Stomach (tissue), 9 donors: ENCODE measurements around the gene CAPS. TPM values are rescaled to one million over a fixed set of nuclear protein-coding genes. Genes with fewer than 3 reads are reported as not detected.

Experiments used
- DNase-seq, 2 donors: peaks; one replicate each; pipeline versions ENCODE4 v3.0.0 to v3.0.0-alpha.2; 2013 to 2019
- H3K27ac ChIP-seq, 5 donors: fragments of 200-600 bp in 4 of 5; sonication (generic) in 4 of 5; one replicate each; pipeline ENCODE4 v1.5.1; 2013 to 2019; ENCODE audit warnings: mild to moderate bottlenecking in 1 of 5, moderate library complexity in 1 of 5
- H3K27me3 ChIP-seq, 3 donors: fragments of 200-600 bp; sonication (generic); one replicate each; pipeline ENCODE4 v1.5.1; 2017 to 2019; ENCODE audit warnings: mixed run types in 1 of 3
- H3K36me3 ChIP-seq, 4 donors: fragments of 200-600 bp; sonication (generic); 1 replicate in 3 of 4; 2 replicates in 1 of 4; pipeline ENCODE4 v1.5.1; 2016 to 2019
- H3K4me1 ChIP-seq, 4 donors: fragments of 200-600 bp; sonication (generic); one replicate each; pipeline ENCODE4 v1.5.1; 2016 to 2019
- H3K4me3 ChIP-seq, 4 donors: fragments of 200-600 bp; sonication (generic) in 3 of 4; one replicate each; pipeline ENCODE4 v1.5.1; 2016 to 2019; ENCODE audit warnings: mild to moderate bottlenecking in 1 of 4
- H3K9me3 ChIP-seq, 4 donors: fragments of 200-600 bp; sonication (generic); one replicate each; pipeline ENCODE4 v1.5.1; 2016 to 2019
- EP300 ChIP-seq: sonication (generic); formaldehyde crosslinking; IDR thresholded peaks from one replicate; pipeline ENCODE4 v1.6.1; 2017; ENCODE audit warnings: antibody characterized with exemption
- POLR2A ChIP-seq, 4 donors: fragments of 450-650 bp; IDR thresholded peaks; one replicate each; pipeline ENCODE4 v1.6.1; 2016; ENCODE audit warnings: antibody characterized with exemption in 4 of 4, control low read depth in 2 of 4, mild to moderate bottlenecking in 1 of 4, moderate library complexity in 1 of 4
- POLR2AphosphoS5 ChIP-seq, 3 donors: sonication (generic); formaldehyde crosslinking; IDR thresholded peaks; one replicate each; pipeline ENCODE4 v1.6.1; 2016; ENCODE audit warnings: antibody characterized with exemption in 3 of 3
- WGBS, 5 donors: extraction: QIAGEN DNeasy Blood & Tissue Kit in 3 of 5; methylation state at CpG; one replicate each; pipeline versions ENCODE4 v1.1.5 to v1.1.7; 2013 to 2018; 5-methylcytosine and 5-hydroxymethylcytosine counted together
- intact Hi-C: fragments of 100-400 bp; cut with DNase I; formaldehyde crosslinking; loops from one replicate; pipeline ENCODE4 v1.15.1; 2023; ENCODE audit warnings: low total_unique reads
- polyA plus RNA-seq, 3 donors: library from polyadenylated mRNA; stranded (reverse); fragments of 200-250 nt; gene quantifications; one replicate each; pipeline ENCODE4 v1.2.3, GENCODE V29; 2013
- total RNA-seq, 5 donors: library from RNA; depleted of rRNA; stranded (reverse); fragments of >200 nt; gene quantifications; one replicate each; pipeline versions ENCODE4 v1.1.0 to v1.2.3, GENCODE V29; 2014 to 2016
- TF ChIP-seq, protein P1 (sequence below), 7 experiments: fragments of 450-650 bp in 4 of 7; fragments of 200-600 bp in 3 of 7; sonication (generic) in 3 of 7; IDR thresholded peaks; one replicate each; pipeline ENCODE4 v1.5.1; 2016 to 2019; ENCODE audit warnings: antibody characterized with exemption in 7 of 7, control low read depth in 2 of 7, mild to moderate bottlenecking in 1 of 7
- donor health status: healthy with polysubstance abuse.
- donor health status: Bipolar disorder and iron deficiency.
- donor health status: healthy.

The CAPS gene
- total and polyA plus RNA-seq, 8 donors: 27.2 to 143 (median 47.2) TPM

DNA sequence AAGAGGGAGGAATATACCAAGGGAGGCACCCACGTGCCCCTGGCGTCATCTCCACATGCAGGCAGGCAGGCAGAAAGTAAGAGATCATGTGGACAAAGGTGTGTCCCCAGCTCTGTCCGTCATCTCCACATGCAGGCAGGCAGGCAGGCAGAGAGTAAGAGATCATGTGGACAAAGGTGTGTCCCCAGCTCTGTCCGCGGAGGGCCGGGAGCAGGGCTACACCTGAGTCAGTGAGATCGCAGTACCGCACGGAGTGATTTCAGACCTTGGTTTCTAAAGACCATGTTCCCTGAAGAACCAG lies 22.2 kb downstream of the CAPS start:
- peaks cover 33 to 94% (median 82%) of the 10 kb centered on the region in 4 donors for H3K36me3 ChIP-seq

DNA sequence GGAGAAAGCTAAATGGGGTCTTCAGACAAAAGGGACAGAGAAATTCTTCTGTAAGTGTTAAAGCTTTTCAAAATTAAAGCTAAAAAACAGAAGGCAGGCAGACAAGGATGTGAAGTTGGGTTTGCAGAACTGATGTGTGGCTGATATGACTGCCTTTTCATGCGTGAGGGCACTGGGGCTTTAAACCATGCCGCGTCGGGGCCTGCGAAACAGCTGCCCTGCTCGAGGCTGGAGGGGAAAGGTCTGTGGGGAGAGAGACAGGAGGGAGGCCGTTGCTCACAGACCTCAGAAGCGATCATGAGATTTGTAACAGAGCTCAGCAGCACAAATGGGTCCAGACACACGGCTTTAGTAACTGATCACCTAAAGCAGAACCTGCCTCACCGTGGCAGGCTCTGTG lies 23.5 kb downstream of the CAPS start:
- WGBS, 5 donors: 79 to 83% (median 81%) methylated on average over 10 of the region's 10 CpGs
- intact Hi-C loops: no loop called here
- H3K9me3 ChIP-seq: no peaks in the 10 kb centered on the region
- no peak overlapping the region for H3K4me3 ChIP-seq
- H3K27ac ChIP-seq: peak overlapping the region in 1 of 5 donors; percentile 15
- H3K4me1 ChIP-seq: peaks cover 14 to 72% (median 44%) of the 10 kb centered on the region in 4 donors
- TF ChIP-seq POLR2A (IDR thresholded peaks at IDR 0.05) (no peak), EP300 (no peak), POLR2AphosphoS5 (IDR thresholded peaks at IDR 0.05) (no peak)
- TF ChIP-seq, protein P1, sequence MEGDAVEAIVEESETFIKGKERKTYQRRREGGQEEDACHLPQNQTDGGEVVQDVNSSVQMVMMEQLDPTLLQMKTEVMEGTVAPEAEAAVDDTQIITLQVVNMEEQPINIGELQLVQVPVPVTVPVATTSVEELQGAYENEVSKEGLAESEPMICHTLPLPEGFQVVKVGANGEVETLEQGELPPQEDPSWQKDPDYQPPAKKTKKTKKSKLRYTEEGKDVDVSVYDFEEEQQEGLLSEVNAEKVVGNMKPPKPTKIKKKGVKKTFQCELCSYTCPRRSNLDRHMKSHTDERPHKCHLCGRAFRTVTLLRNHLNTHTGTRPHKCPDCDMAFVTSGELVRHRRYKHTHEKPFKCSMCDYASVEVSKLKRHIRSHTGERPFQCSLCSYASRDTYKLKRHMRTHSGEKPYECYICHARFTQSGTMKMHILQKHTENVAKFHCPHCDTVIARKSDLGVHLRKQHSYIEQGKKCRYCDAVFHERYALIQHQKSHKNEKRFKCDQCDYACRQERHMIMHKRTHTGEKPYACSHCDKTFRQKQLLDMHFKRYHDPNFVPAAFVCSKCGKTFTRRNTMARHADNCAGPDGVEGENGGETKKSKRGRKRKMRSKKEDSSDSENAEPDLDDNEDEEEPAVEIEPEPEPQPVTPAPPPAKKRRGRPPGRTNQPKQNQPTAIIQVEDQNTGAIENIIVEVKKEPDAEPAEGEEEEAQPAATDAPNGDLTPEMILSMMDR (IDR thresholded peaks at IDR 0.05): no peak
- peaks cover 32 to 88% (median 72%) of the 10 kb centered on the region in 4 donors for H3K36me3 ChIP-seq
- DNase-seq: no peak
- no peaks in the 10 kb centered on the region for H3K27me3 ChIP-seq

More for the DNA sequence above, 22.2 kb downstream of the CAPS start:
- Histone ChIP-seq H3K4me1 (peaks cover 6 to 73% (median 38%) of the 10 kb centered on the region in 4 donors), H3K4me3 (no peak overlapping the region), H3K27me3 (no peaks in the 10 kb centered on the region), H3K9me3 (no peaks in the 10 kb centered on the region), H3K27ac (peak overlapping the region in 2 of 5 donors; percentile 78)
- no peak for TF ChIP-seq EP300
- intact Hi-C loops: no loop called here
- WGBS, 5 donors: 78 to 88% (median 85%) methylated on average over 9 of the region's 9 CpGs
- DNase-seq: peak in 1 of 2 donors; percentile 58

DNA sequence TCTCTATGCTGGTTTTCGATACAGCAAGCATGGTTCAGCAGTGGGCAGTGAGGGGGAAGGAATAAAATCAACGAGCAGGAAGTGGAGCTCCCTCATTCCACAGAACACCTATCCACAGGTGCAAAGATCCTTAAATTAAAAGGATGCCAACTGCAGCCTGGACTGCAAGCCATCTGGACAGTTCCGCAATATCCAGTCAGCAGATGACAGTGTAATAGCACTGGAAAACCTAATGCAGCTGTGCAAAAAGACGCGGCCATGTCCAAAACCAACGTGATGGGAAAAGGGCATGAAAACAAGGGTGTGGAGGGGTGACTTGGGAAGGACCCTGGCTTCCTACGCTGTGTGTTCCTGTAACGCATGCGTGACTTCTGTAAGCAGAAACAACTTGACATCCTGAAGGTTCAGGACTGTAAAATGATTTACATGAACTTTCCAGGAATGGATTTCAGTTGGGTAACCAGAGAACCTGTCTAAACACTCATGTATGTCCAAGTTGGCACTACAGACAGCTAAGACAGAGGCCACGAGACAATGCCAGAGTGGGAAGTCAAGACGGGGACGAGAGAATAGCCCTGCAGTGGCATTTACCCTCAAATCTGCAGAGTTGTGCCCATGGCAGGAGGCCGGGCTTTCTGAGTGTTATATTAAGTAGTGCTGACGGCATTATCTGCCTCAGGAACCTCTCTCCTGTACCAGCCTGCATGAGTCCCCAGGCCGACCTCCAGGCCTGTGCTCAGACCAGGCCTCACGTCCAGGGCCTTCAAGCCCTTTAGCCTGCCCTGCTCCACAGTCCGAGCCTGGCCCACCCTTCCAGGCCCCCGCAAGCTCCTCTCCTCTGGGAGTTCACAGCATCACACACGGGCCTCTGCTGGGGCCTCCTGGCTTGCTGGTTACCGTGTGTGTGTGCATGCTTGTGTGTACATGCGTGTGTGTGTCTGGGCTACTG lies 26.5 kb downstream of the CAPS start:
- Histone ChIP-seq H3K4me3 (no peak overlapping the region), H3K27me3 (no peaks in the 10 kb centered on the region), H3K27ac (peak overlapping the region in 2 of 5 donors; percentile 8 to 84), H3K9me3 (no peaks in the 10 kb centered on the region), H3K36me3 (peaks cover 22 to 61% (median 55%) of the 10 kb centered on the region in 4 donors), H3K4me1 (peaks cover 27 to 70% (median 35%) of the 10 kb centered on the region in 4 donors)
- 87 to 93% (median 89%) methylated on average over 17 to 21 of the region's 21 CpGs for WGBS, 5 donors
- DNase-seq: no peak
- TF ChIP-seq POLR2AphosphoS5 (IDR thresholded peaks at IDR 0.05): no peak
- TF ChIP-seq EP300: no peak
- TF ChIP-seq, protein P1 (IDR thresholded peaks at IDR 0.05): no peak
- no peak for TF ChIP-seq POLR2A (IDR thresholded peaks at IDR 0.05)
- intact Hi-C loops: no loop called here

DNA sequence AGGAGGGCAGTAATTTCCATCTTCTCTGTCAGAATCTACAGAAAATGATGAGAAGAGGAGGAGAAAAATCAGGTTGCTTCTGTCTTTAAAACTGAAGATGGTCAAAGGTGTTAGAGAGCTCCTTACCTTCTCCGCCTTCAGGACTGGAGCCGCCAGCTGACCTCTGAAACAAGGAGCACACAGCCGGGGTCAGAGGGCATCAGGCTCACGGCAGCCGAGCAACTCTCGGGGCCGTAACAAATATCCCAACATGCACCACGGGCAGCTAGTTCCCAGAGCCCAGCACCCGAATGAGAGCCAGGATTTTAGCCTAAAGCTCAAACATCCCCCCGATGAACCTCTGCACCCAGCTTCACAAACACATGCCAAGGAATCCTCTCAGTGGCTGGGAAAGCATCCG lies 27.6 kb downstream of the CAPS start:
- H3K9me3 ChIP-seq: no peaks in the 10 kb centered on the region
- peak overlapping the region in 4 of 5 donors; percentile 57 to 84 (median 64) for H3K27ac ChIP-seq
- 70 to 77% (median 73%) methylated on average over 9 to 11 of the region's 11 CpGs for WGBS, 5 donors
- TF ChIP-seq POLR2AphosphoS5 (IDR thresholded peaks at IDR 0.05) (no peak), POLR2A (IDR thresholded peaks at IDR 0.05) (no peak), EP300 (no peak)
- TF ChIP-seq, protein P1 (IDR thresholded peaks at IDR 0.05): no peak
- H3K4me3 ChIP-seq: no peak overlapping the region
- H3K4me1 ChIP-seq: peaks cover 26 to 68% (median 37%) of the 10 kb centered on the region in 4 donors
- intact Hi-C loops: no loop called here
- peaks cover 22 to 54% (median 49%) of the 10 kb centered on the region in 4 donors for H3K36me3 ChIP-seq
- no peaks in the 10 kb centered on the region for H3K27me3 ChIP-seq
- no peak for DNase-seq
